CD14-positive monocyte (primary cell): Measurements from ENCODE around the gene TAF5L. TPM values are rescaled to one million over a fixed set of nuclear protein-coding genes. Genes with fewer than 3 reads are reported as not detected.

Experiments
- DNase-seq, 3 donors: peaks; one replicate each; pipeline ENCODE4 v3.0.0-alpha.2; 2011 to 2022
- H2AFZ ChIP-seq: 2 replicates; pipeline ENCODE4 v1.6.0; 2012; ENCODE audit warnings: mild to moderate bottlenecking, low read depth, low read length, inconsistent platforms; ENCODE audit not compliant: insufficient read depth, poor library complexity, severe bottlenecking
- H3K27ac ChIP-seq, 2 donors: 1 replicate in 1 of 2; 2 replicates in 1 of 2; pipeline ENCODE4 v1.5.1; 2012 to 2013; ENCODE audit warnings: low read length in 2 of 2, control low read depth in 1 of 2, inconsistent platforms in 1 of 2, low read depth in 1 of 2, mild to moderate bottlenecking in 1 of 2
- H3K27me3 ChIP-seq, 2 donors: one replicate each; pipeline versions ENCODE4 v1.6.0 to v1.6.1; 2011 to 2013; ENCODE audit warnings: low read length in 2 of 2; ENCODE audit not compliant: control insufficient read depth in 2 of 2, insufficient read depth in 2 of 2
- H3K36me3 ChIP-seq, 2 donors: replicated peaks in 1 of 2; 1 replicate in 1 of 2; 2 replicates in 1 of 2; pipeline versions ENCODE4 v1.5.1 to v1.6.1; 2012 to 2013; ENCODE audit warnings: low read length in 2 of 2, control low read depth in 1 of 2, inconsistent platforms in 1 of 2, mild to moderate bottlenecking in 1 of 2; ENCODE audit not compliant: insufficient read depth in 2 of 2, control insufficient read depth in 1 of 2
- H3K4me1 ChIP-seq, 2 donors: 1 replicate in 1 of 2; 2 replicates in 1 of 2; pipeline versions ENCODE4 v1.5.1 to v1.6.1; 2012 to 2013; ENCODE audit warnings: low read length in 2 of 2, control low read depth in 1 of 2, inconsistent platforms in 1 of 2, mild to moderate bottlenecking in 1 of 2, moderate library complexity in 1 of 2; ENCODE audit not compliant: insufficient read depth in 2 of 2, control insufficient read depth in 1 of 2
- H3K4me2 ChIP-seq: replicated peaks from 2 replicates; pipeline ENCODE3; 2012; ENCODE audit warnings: low read length, moderate library complexity, mild to moderate bottlenecking; ENCODE audit not compliant: poor library complexity, severe bottlenecking; ENCODE audit errors: extremely low read depth
- H3K4me3 ChIP-seq, 3 experiments: fragments of 200-600 bp in 1 of 3; sonication (generic) in 1 of 3; replicated peaks in 1 of 3; 1 replicate in 2 of 3; 2 replicates in 1 of 3; pipeline ENCODE4 v1.5.1; 2011 to 2013; ENCODE audit warnings: low read length in 3 of 3, mild to moderate bottlenecking in 3 of 3, control low read depth in 2 of 3, low read depth in 2 of 3, inconsistent platforms in 1 of 3, moderate library complexity in 1 of 3
- H3K79me2 ChIP-seq: 2 replicates; pipeline ENCODE4 v1.6.0; 2012; ENCODE audit warnings: mild to moderate bottlenecking, control low read depth, inconsistent platforms, low read length, moderate library complexity; ENCODE audit not compliant: insufficient read depth
- H3K9ac ChIP-seq: 2 replicates; pipeline ENCODE4 v1.6.0; 2017; ENCODE audit warnings: low read length, mild to moderate bottlenecking; ENCODE audit not compliant: insufficient read depth, poor library complexity, severe bottlenecking
- H3K9me3 ChIP-seq, 2 donors: replicated peaks in 1 of 2; 1 replicate in 1 of 2; 2 replicates in 1 of 2; pipeline versions ENCODE4 v1.5.1 to v1.6.1; 2012 to 2013; ENCODE audit warnings: low read length in 2 of 2, control low read depth in 1 of 2; ENCODE audit not compliant: control insufficient read depth in 1 of 2, insufficient read depth in 1 of 2
- H4K20me1 ChIP-seq: 2 replicates; pipeline ENCODE4 v1.6.0; 2012; ENCODE audit warnings: mild to moderate bottlenecking, low read length, control low read depth, moderate library complexity; ENCODE audit not compliant: insufficient read depth
- H3K27ac Mint-ChIP-seq, 7 donors: one replicate each; pipeline ENCODE4 v1.8.0; 2020; ENCODE audit warnings: mild to moderate bottlenecking in 7 of 7, mixed read lengths in 7 of 7, moderate library complexity in 6 of 7, inconsistent platforms in 2 of 7
- H3K27me3 Mint-ChIP-seq, 3 donors: one replicate each; pipeline ENCODE4 v1.8.0; 2021 to 2022; ENCODE audit warnings: low read depth in 3 of 3, mild to moderate bottlenecking in 3 of 3, mixed read lengths in 3 of 3, moderate library complexity in 3 of 3, inconsistent platforms in 1 of 3
- H3K36me3 Mint-ChIP-seq, 2 donors: one replicate each; pipeline ENCODE4 v1.8.0; 2020; ENCODE audit warnings: mixed read lengths in 2 of 2, inconsistent platforms in 1 of 2, mild to moderate bottlenecking in 1 of 2
- H3K4me1 Mint-ChIP-seq: one replicate; pipeline ENCODE4 v1.8.0; 2020; ENCODE audit warnings: mild to moderate bottlenecking, mixed read lengths
- H3K4me3 Mint-ChIP-seq, 2 donors: one replicate each; pipeline ENCODE4 v1.8.0; 2020; ENCODE audit warnings: mild to moderate bottlenecking in 2 of 2, mixed read lengths in 2 of 2, moderate library complexity in 1 of 2
- H3K9me3 Mint-ChIP-seq, 7 donors: one replicate each; pipeline ENCODE4 v1.8.0; 2020 to 2022; ENCODE audit warnings: mixed read lengths in 7 of 7, mild to moderate bottlenecking in 6 of 7, moderate library complexity in 6 of 7, inconsistent platforms in 2 of 7
- WGBS: methylation state at CpG from one replicate; pipeline ENCODE4 v1.1.5; 2013; ENCODE audit warnings: missing lambda C conversion rate; ENCODE audit not compliant: insufficient coverage; 5-methylcytosine and 5-hydroxymethylcytosine counted together
- intact Hi-C, 2 donors: fragments of 100-400 bp; cut with micrococcal nuclease; formaldehyde crosslinking; loops; one replicate each; pipeline versions ENCODE4 v1.15.0 to v1.15.1; 2023
- polyA plus RNA-seq, 3 donors: library from polyadenylated mRNA; depleted of rRNA in 1 of 3; unstranded in 2 of 3; stranded (reverse) in 1 of 3; fragments of 300-500 nt in 2 of 3; fragments of >200 nt in 1 of 3; fragmentation: Illumina TruSeq in 2 of 3; gene quantifications; 1 replicate in 2 of 3; 2 replicates in 1 of 3; pipeline ENCODE4 v1.2.3, GENCODE V29; 2012 to 2021
- TF ChIP-seq, protein P1 (sequence below): fragments of 200-600 bp; IDR thresholded peaks from one replicate; pipeline ENCODE4 v1.8.0; 2022; ENCODE audit warnings: antibody characterized with exemption, mild to moderate bottlenecking

Gene TAF5L
- polyA plus RNA-seq, 3 donors = 3.8 to 15.4 (median 4.9) TPM

DNA sequence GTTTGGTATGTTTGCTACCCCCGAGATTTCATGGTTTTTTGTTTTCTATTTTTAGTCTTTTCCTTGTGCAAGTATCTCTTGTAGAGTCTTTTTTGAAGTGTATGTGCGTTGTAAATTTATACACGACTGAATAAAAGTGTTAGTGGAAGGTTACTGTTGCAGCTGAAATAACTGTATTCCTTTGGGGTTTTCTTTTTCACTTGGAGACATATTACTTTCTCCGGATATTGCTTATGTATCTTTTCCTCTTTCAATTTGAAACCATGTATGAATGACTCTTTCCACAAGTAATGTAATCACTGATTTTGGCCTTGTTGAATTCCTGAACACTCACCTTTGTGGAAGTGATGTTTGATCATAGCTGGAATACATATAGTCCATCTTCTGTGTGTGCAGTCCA is 1.1 kb upstream of the TAF5L start:
- TF ChIP-seq, protein P1, sequence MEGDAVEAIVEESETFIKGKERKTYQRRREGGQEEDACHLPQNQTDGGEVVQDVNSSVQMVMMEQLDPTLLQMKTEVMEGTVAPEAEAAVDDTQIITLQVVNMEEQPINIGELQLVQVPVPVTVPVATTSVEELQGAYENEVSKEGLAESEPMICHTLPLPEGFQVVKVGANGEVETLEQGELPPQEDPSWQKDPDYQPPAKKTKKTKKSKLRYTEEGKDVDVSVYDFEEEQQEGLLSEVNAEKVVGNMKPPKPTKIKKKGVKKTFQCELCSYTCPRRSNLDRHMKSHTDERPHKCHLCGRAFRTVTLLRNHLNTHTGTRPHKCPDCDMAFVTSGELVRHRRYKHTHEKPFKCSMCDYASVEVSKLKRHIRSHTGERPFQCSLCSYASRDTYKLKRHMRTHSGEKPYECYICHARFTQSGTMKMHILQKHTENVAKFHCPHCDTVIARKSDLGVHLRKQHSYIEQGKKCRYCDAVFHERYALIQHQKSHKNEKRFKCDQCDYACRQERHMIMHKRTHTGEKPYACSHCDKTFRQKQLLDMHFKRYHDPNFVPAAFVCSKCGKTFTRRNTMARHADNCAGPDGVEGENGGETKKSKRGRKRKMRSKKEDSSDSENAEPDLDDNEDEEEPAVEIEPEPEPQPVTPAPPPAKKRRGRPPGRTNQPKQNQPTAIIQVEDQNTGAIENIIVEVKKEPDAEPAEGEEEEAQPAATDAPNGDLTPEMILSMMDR = no peak
- peaks cover 20 to 30% of the 10 kb centered on the region in 2 donors for H3K4me1 ChIP-seq
- H3K9me3 ChIP-seq = no peaks in the 10 kb centered on the region
- H2AFZ ChIP-seq = peak overlapping the region; percentile 99
- H3K4me3 ChIP-seq = peak overlapping the region in 1 of 3 experiments; percentile 97
- Mint-ChIP-seq H3K9me3 (no peaks in the 10 kb centered on the region), H3K4me3 (peak overlapping the region; percentile 93 to 99), H3K27ac (no peak overlapping the region), H3K27me3 (no peaks in the 10 kb centered on the region), H3K4me1 (peaks cover 37% of the 10 kb centered on the region), H3K36me3 (peaks cover 4 to 17% of the 10 kb centered on the region in 2 donors)
- H3K79me2 ChIP-seq = peaks cover 77% of the 10 kb centered on the region
- intact Hi-C loops = loop anchor here (5.0 to 10.0 kb wide), 3 partner anchors 70 to 1142 kb away; partner anchors contain the start of genes ABCB10 (in 2 of the 2), GALNT2 (in 2 of the 2) and RNF187 (in 1 of the 2)
- H3K9ac ChIP-seq = no peak overlapping the region
- peaks cover 0 to 17% of the 10 kb centered on the region in 2 donors for H3K36me3 ChIP-seq
- no peaks in the 10 kb centered on the region for H3K27me3 ChIP-seq
- peaks cover 37% of the 10 kb centered on the region for H4K20me1 ChIP-seq
- peak overlapping the region; percentile 97 for H3K4me2 ChIP-seq
- no peak for DNase-seq
- WGBS = no CpG with 5 or more reads among the region's 4 CpGs
- no peak overlapping the region for H3K27ac ChIP-seq

DNA sequence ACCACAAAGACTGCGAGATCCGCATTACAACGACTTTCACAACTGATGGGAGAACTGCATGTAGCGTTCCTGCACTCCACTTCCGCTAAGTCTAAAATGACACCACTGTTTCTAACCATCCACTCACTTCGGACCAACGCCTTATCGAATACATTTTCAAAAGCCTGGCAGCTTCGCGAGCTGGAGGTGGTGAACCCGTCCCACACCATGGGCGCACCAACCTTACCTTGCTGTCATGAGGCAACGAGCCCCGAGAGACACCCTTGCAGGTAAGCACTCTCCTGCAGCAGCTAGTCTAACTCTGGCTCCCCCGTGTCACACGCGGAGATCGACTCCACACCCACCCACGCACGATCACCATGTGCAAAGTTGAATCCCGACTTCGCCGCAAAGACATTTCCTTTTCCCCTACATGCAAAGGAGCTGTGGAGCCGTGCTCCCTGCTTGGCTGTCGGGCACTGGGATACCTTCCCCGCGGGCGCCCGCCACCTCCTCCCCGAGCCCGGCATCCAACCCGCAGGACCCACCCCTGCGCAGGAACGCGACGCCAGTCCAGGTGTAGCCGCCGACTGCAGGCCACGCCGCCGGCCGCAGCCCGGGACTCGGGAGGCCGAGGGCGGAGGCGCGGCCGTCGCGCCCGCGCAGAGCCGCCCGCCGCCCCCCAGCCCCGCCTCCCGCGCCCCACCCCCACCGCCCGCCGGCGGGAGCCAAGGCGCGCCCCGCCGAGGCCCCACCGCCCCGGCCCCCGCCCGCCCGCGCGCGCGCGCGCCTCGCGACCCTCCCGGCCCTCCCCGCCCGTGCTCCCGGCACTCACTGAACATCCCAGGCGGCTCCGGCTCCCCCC is 629 bp downstream of the TAF5L start:
- Histone ChIP-seq H3K4me3 (peak overlapping the region; percentile 66 to 97 (median 74)), H3K27ac (peak overlapping the region; percentile 22 to 84), H3K36me3 (peaks cover 0 to 17% of the 10 kb centered on the region in 2 donors), H2AFZ (peak overlapping the region; percentile 99), H3K9me3 (no peaks in the 10 kb centered on the region), H3K79me2 (peaks cover 91% of the 10 kb centered on the region), H4K20me1 (peaks cover 54% of the 10 kb centered on the region), H3K4me2 (peak overlapping the region; percentile 97), H3K4me1 (peaks cover 20 to 30% of the 10 kb centered on the region in 2 donors), H3K9ac (peak overlapping the region; percentile 73), H3K27me3 (no peaks in the 10 kb centered on the region)
- Mint-ChIP-seq H3K27ac (peak overlapping the region; percentile 66 to 93 (median 88)), H3K4me1 (peaks cover 45% of the 10 kb centered on the region), H3K36me3 (peaks cover 4 to 16% of the 10 kb centered on the region in 2 donors), H3K9me3 (no peaks in the 10 kb centered on the region), H3K27me3 (no peaks in the 10 kb centered on the region), H3K4me3 (peak overlapping the region; percentile 94 to 98)
- DNase-seq = peak; percentile 27 to 51 (median 49)
- intact Hi-C loops = loop anchor here (5.0 to 10.0 kb wide), 3 partner anchors 68 to 1140 kb away; partner anchors contain the start of genes ABCB10 (in 2 of the 2), GALNT2 (in 2 of the 2) and RNF187 (in 1 of the 2)
- TF ChIP-seq, protein P1 = no peak
- 0% methylated on average over 42 of the region's 86 CpGs for WGBS
